ENCODE measurements around the gene RPS18. TPM values are rescaled to one million over a fixed set of nuclear protein-coding genes. Genes with fewer than 3 reads are reported as not detected.

Gene RPS18
- total and polyA plus RNA-seq, 10 of the 15 experiments (the other 5 are each of a cell fraction or from before 2014, with no cell fraction given), result 4,228 to 20,828 (median 7,406) TPM

DNA sequence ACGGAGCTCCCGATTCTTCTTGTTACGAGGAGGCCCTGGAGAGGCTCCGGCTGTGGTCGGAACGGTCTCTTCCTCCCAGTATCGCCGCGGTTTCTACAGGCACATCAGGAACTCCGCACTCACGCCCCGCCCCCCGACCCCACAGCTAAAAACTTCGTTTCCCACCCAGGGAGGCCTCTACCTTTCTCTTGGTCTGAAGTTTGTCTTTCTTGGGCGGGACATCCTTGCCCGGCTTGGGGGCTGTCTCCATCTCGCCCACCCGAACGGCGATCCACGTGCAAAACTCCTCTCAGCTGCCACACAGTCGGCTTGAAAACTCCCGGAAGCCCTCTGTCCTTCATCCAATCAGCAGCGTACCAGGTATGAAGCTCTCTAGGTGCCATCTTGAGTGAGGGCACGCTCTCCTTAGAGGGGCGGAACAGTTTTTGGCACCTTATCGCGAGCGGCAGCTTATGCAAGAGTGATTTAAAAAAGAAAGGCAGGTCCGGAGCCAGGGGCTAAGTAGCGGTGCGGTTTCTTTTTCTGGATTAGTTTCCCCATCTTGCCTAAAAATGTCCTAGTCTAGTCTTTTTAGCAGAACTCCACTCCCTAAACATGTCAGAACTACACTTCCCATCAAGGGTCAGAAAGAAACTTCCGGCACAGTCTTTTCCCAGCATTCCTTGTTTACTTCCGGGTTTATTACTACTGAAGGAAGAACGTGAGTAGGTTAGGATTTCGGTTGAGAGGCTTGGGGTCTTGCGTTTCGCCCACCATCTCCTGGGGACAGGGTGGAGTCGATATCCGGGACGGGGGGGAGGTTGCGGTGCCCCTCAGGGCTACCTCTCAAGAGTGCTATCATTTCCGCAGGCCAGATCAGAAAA, 17.3 kb downstream of the RPS18 start, which contains the start of the genes PFDN6 and WDR46 (continued):
- TF ChIP-seq ASH2L (IDR thresholded peaks at IDR 0.05; ENCODE audit: borderline replicate concordance, low read depth) (no peak), FOXM1 (IDR thresholded peaks at IDR 0.05; ENCODE audit: low read depth, low read length) (no peak), ZSCAN29 (IDR thresholded peaks at IDR 0.05) (no peak), RELA (IDR thresholded peaks at IDR 0.05; ENCODE audit: borderline replicate concordance, partially characterized antibody) (peak; percentile 45), MEF2B (IDR thresholded peaks at IDR 0.05; ENCODE audit: partially characterized antibody, poor library complexity, severe bottlenecking) (no peak), ZNF687 (IDR thresholded peaks at IDR 0.05) (no peak; the same call in 1 of the 2 replicates), BMI1 (IDR thresholded peaks at IDR 0.05; ENCODE audit: borderline replicate concordance) (no peak), HDGF (IDR thresholded peaks at IDR 0.05) (no peak), POU2F2 (IDR thresholded peaks at IDR 0.05; ENCODE audit: borderline replicate concordance, low read depth, low read length) (no peak), ZBED1 (IDR thresholded peaks at IDR 0.05; ENCODE audit: borderline replicate concordance) (no peak), ZZZ3 (IDR thresholded peaks at IDR 0.05; ENCODE audit: control insufficient read depth, insufficient read length, low read depth) (no peak), KDM1A (IDR thresholded peaks at IDR 0.05; ENCODE audit: borderline replicate concordance) (no peak), SMAD5 (IDR thresholded peaks at IDR 0.05; ENCODE audit: low read depth) (0 out of 2 replicates have a peak, but pooled peaks have one; percentile 23), POLR2AphosphoS5 (IDR thresholded peaks at IDR 0.05; ENCODE audit: low read length) (peak; percentile 80), ZNF384 (IDR thresholded peaks at IDR 0.05; ENCODE audit: borderline replicate concordance, low read depth, low read length) (no peak), DPF2 (IDR thresholded peaks at IDR 0.05) (no peak)
- TF ChIP-seq, protein P1, sequence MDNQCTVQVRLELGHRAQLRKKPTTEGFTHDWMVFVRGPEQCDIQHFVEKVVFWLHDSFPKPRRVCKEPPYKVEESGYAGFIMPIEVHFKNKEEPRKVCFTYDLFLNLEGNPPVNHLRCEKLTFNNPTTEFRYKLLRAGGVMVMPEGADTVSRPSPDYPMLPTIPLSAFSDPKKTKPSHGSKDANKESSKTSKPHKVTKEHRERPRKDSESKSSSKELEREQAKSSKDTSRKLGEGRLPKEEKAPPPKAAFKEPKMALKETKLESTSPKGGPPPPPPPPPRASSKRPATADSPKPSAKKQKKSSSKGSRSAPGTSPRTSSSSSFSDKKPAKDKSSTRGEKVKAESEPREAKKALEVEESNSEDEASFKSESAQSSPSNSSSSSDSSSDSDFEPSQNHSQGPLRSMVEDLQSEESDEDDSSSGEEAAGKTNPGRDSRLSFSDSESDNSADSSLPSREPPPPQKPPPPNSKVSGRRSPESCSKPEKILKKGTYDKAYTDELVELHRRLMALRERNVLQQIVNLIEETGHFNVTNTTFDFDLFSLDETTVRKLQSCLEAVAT (IDR thresholded peaks at IDR 0.05), result no peak
- TF ChIP-seq, protein P2, sequence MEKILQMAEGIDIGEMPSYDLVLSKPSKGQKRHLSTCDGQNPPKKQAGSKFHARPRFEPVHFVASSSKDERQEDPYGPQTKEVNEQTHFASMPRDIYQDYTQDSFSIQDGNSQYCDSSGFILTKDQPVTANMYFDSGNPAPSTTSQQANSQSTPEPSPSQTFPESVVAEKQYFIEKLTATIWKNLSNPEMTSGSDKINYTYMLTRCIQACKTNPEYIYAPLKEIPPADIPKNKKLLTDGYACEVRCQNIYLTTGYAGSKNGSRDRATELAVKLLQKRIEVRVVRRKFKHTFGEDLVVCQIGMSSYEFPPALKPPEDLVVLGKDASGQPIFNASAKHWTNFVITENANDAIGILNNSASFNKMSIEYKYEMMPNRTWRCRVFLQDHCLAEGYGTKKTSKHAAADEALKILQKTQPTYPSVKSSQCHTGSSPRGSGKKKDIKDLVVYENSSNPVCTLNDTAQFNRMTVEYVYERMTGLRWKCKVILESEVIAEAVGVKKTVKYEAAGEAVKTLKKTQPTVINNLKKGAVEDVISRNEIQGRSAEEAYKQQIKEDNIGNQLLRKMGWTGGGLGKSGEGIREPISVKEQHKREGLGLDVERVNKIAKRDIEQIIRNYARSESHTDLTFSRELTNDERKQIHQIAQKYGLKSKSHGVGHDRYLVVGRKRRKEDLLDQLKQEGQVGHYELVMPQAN (conservative IDR thresholded peaks at IDR 0.05), result peak; percentile 98
